OCI-LY3 (cell line): ENCODE data around the gene PCYT2.

Experiments
- H2AFZ ChIP-seq: fragments of 200-600, 300-600 bp; shearing (Covaris generic); 2 replicates; pipeline ENCODE4 v1.6.0; 2014; ENCODE audit warnings: antibody characterized with exemption, low read depth, low read length
- H3K27ac ChIP-seq: fragments of 200-600, 300-600 bp; sonication (generic); 2 replicates; pipeline ENCODE4 v1.5.1; 2014; ENCODE audit warnings: mild to moderate bottlenecking, low read length, moderate library complexity, mixed read lengths
- H3K27me3 ChIP-seq: fragments of 200-600, 300-600 bp; sonication (generic); 2 replicates; pipeline ENCODE4 v1.6.1; 2014; ENCODE audit warnings: low read depth, low read length, mixed read lengths
- H3K36me3 ChIP-seq: fragments of 200-600, 300-600 bp; sonication (generic); replicated peaks from 2 replicates; pipeline ENCODE3; 2014; ENCODE audit warnings: low read depth, low read length, mixed read lengths
- H3K4me1 ChIP-seq: fragments of 300-600, 200-600 bp; sonication (generic); 2 replicates; pipeline ENCODE4 v1.6.1; 2014; ENCODE audit warnings: low read length, mixed read lengths
- H3K4me2 ChIP-seq: fragments of 200-600, 300-600 bp; sonication (generic); 2 replicates; pipeline ENCODE4 v1.6.1; 2014; ENCODE audit warnings: low read length, mixed read lengths
- H3K4me3 ChIP-seq: fragments of 300-600, 200-600 bp; sonication (generic); 2 replicates; pipeline ENCODE4 v1.5.1; 2014; ENCODE audit warnings: antibody characterized with exemption, mild to moderate bottlenecking, low read length, moderate library complexity
- H3K79me2 ChIP-seq: fragments of 300-600, 200-600 bp; shearing (Covaris generic); 2 replicates; pipeline ENCODE4 v1.6.1; 2014; ENCODE audit warnings: mild to moderate bottlenecking, low read length, mixed read lengths
- H3K9ac ChIP-seq: fragments of 300-600, 200-600 bp; shearing (Covaris generic); 2 replicates; pipeline ENCODE4 v1.6.0; 2014; ENCODE audit warnings: mild to moderate bottlenecking, low read length, moderate library complexity
- H3K9me3 ChIP-seq: fragments of 200-600, 300-600 bp; shearing (Covaris generic); 2 replicates; pipeline ENCODE4 v1.6.1; 2014; ENCODE audit warnings: low read length, mixed read lengths; ENCODE audit not compliant: insufficient read depth
- H4K20me1 ChIP-seq: fragments of 200-600, 300-600 bp; sonication (generic); 2 replicates; pipeline ENCODE4 v1.6.1; 2016; ENCODE audit warnings: low read length, mixed read lengths; ENCODE audit not compliant: insufficient read depth
- CTCF ChIP-seq: fragments of 200-600, 300-600 bp; sonication (generic); IDR thresholded peaks from 2 replicates; pipeline ENCODE4 v1.5.1; 2014; ENCODE audit warnings: antibody characterized with exemption, low read length, low read depth
- EZH2phosphoT487 ChIP-seq: fragments of 200-600 bp; shearing (Covaris generic); IDR thresholded peaks from 2 replicates; pipeline ENCODE4 v1.6.1; 2018; ENCODE audit warnings: antibody characterized with exemption, mixed run types, low read depth

The PCYT2 gene

DNA sequence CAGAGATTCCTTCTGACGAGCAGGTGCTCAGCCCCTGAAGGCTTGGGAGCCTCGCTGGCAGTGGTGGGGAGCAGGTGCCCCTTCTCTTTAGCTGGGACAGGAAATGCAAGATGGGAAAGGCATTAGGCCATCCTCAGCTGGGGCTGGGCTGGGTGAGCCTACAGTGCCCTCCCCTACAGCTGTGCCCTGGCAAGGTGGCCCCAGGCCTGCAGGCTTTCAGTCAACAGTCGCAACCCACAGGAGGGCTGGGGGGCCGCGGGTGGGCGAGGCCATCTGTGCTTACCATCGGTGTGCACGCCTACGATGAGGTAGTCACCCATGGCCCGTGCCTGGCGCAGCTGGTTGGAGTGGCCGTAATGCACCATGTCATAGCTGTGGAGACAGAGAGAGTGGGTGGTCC lies 2.0 kb downstream of the PCYT2 start:
- Histone ChIP-seq H3K27me3 (no peaks in the 10 kb centered on the region), H3K36me3 (peaks cover 19% of the 10 kb centered on the region), H3K4me1 (peaks cover 7% of the 10 kb centered on the region), H3K4me2 (no peak overlapping the region), H2AFZ (no peak overlapping the region), H3K27ac (no peak overlapping the region), H4K20me1 (0 out of 2 replicates have a peak, but pooled peaks cover 4% of the 10 kb centered on the region), H3K9me3 (no peaks in the 10 kb centered on the region), H3K79me2 (0 out of 2 replicates have a peak, but pooled peaks cover 9% of the 10 kb centered on the region), H3K9ac (no peak overlapping the region), H3K4me3 (no peak overlapping the region)
- TF ChIP-seq EZH2phosphoT487 (no peak), CTCF (no peak)

DNA sequence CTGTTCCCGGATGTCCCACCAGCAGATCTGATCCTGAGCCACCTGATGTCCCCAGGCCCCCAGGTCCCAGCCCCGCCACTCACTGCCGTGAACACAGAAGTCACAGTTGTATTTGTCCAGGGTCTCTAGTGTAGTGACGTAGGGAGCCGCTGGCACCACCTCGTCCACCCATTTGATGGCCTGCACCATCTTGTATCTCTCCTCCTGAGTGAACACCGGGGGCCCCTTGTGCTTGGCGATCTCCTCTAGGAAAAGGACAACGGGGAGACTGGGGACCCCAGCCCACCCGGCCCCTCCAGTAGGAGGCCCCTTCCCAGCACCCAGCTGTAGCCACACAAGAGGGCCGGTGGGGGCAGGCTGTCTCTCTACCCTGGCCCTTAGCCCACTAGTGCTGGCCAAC lies 2.4 kb downstream of the PCYT2 start:
- TF ChIP-seq EZH2phosphoT487 (no peak), CTCF (no peak)
- Histone ChIP-seq H3K4me3 (no peak overlapping the region), H3K9me3 (no peaks in the 10 kb centered on the region), H3K9ac (no peak overlapping the region), H3K27me3 (no peaks in the 10 kb centered on the region), H4K20me1 (0 out of 2 replicates have a peak, but pooled peaks cover 4% of the 10 kb centered on the region), H3K79me2 (0 out of 2 replicates have a peak, but pooled peaks cover 9% of the 10 kb centered on the region), H3K36me3 (peaks cover 19% of the 10 kb centered on the region), H3K4me1 (peaks cover 7% of the 10 kb centered on the region), H2AFZ (no peak overlapping the region), H3K4me2 (no peak overlapping the region), H3K27ac (no peak overlapping the region)

GRCh38 chr17:81907219-81908145 lies 3.7 kb downstream of the PCYT2 start:
- peaks cover 7% of the 10 kb centered on the region for H3K4me1 ChIP-seq
- 0 out of 2 replicates have a peak, but pooled peaks cover 4% of the 10 kb centered on the region for H4K20me1 ChIP-seq
- H3K79me2 ChIP-seq = 0 out of 2 replicates have a peak, but pooled peaks cover 9% of the 10 kb centered on the region
- no peak overlapping the region for H3K9ac ChIP-seq
- H3K9me3 ChIP-seq = no peaks in the 10 kb centered on the region
- H3K4me2 ChIP-seq = no peak overlapping the region
- TF ChIP-seq CTCF (0 out of 2 replicates have a peak, but pooled peaks have one; percentile 7), EZH2phosphoT487 (no peak)
- no peaks in the 10 kb centered on the region for H3K27me3 ChIP-seq
- H3K4me3 ChIP-seq = no peak overlapping the region
- H2AFZ ChIP-seq = no peak overlapping the region
- peaks cover 19% of the 10 kb centered on the region for H3K36me3 ChIP-seq
- no peak overlapping the region for H3K27ac ChIP-seq

DNA sequence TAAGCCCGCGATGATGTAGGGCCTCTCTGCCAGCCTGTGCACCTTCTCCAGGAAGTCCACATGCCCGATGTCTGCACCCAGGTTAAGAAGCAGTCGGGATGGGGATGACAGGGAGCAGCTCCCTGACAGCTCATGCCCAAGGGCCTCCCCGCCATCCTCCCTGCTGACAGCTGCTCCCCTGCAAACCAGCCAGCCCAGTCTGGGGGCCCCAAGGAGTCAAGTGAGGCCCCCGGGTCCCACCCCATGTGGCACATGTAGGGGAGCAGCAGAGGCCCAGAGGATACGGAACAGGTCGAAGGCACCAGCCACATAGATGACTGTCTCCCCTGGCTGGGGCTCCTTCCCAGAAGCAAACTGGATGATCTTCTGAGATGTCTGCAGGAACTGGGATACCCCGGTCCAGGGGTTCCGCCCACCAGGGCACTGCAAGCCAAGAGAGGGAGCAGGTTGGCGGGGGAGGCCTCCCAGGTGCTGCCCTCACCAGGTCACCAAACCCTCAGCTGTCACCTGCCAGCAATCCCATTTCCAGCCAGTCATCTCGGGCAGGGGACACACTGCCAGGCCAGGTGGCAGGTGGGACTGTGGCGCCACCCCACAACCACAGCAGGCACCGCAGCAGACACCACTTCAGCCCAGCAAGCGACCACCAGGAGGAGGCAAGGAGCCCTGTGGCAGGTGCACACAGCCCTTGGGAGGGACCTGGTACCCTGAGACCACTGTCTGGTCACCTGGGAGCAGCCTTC lies 4.6 kb downstream of the PCYT2 start:
- H3K27me3 ChIP-seq = no peaks in the 10 kb centered on the region
- H3K79me2 ChIP-seq = 0 out of 2 replicates have a peak, but pooled peaks cover 9% of the 10 kb centered on the region
- H3K9me3 ChIP-seq = no peaks in the 10 kb centered on the region
- H2AFZ ChIP-seq = no peak overlapping the region
- H4K20me1 ChIP-seq = 0 out of 2 replicates have a peak, but pooled peaks cover under 1% of the 10 kb centered on the region
- TF ChIP-seq EZH2phosphoT487 = no peak
- TF ChIP-seq CTCF = 0 out of 2 replicates have a peak, but pooled peaks have one; percentile 17
- H3K27ac ChIP-seq = no peak overlapping the region
- H3K4me3 ChIP-seq = no peak overlapping the region
- peaks cover 7% of the 10 kb centered on the region for H3K4me1 ChIP-seq
- peaks cover 15% of the 10 kb centered on the region for H3K36me3 ChIP-seq
- no peak overlapping the region for H3K9ac ChIP-seq
- H3K4me2 ChIP-seq = no peak overlapping the region
